Lower leg skin (tissue), 3 donors: Measurements from ENCODE around the gene FANCC.

Experiments used
- CTCF ChIP-seq, 3 donors: fragments of 450-650 bp; IDR thresholded peaks; one replicate each; pipeline ENCODE4 v1.5.1; 2016; ENCODE audit warnings: antibody characterized with exemption in 3 of 3, mild to moderate bottlenecking in 3 of 3, moderate library complexity in 2 of 3
- POLR2A ChIP-seq, 2 donors: fragments of 450-650 bp; IDR thresholded peaks; one replicate each; pipeline ENCODE4 v1.6.1; 2016 to 2017; ENCODE audit warnings: antibody characterized with exemption in 2 of 2, mild to moderate bottlenecking in 1 of 2, moderate library complexity in 1 of 2

GRCh38 chr9:95156074-95156473 is 161.4 kb downstream of the FANCC start:
- TF ChIP-seq POLR2A (IDR thresholded peaks at IDR 0.05) (no peak), CTCF (IDR thresholded peaks at IDR 0.05) (no peak)
